Measurements from ENCODE around the gene FZD4. TPM values are rescaled to one million over a fixed set of nuclear protein-coding genes. Genes with fewer than 3 reads are reported as not detected.

Gene FZD4
- total RNA-seq, 1 experiment from 2014 or later = 0.35 TPM

- Mint-ChIP-seq H3K9me3 (ENCODE audit: unreplicated experiment) (no peaks in the 10 kb centered on the region), H3K36me3 (ENCODE audit: insufficient read depth, unreplicated experiment) (no peaks in the 10 kb centered on the region), H3K4me3 (ENCODE audit: unreplicated experiment) (no peak overlapping the region), H3K4me1 (ENCODE audit: insufficient read depth, unreplicated experiment) (peaks cover 13% of the 10 kb centered on the region), H3K27me3 (ENCODE audit: insufficient read depth, unreplicated experiment) (no peaks in the 10 kb centered on the region), H3K27ac (ENCODE audit: low read depth, unreplicated experiment) (no peak overlapping the region)
- ChIA-PET POLR2A (no interaction called here), CTCF (interaction anchor here (0.6 to 5.1 kb wide), 7 partner anchors 19 to 463 kb away, joined by 3 to 30 read pairs (median 4); no protein-coding TSS in a partner anchor)
- TF ChIP-seq CTCF (IDR thresholded peaks at IDR 0.05; ENCODE audit: unreplicated experiment) = no peak
- intact Hi-C loops (cut with micrococcal nuclease) = no loop called here
- no TSS peak for BruUV-seq (replicated peaks)
- DNase-seq (ENCODE audit: unreplicated experiment) = no peak
These were observed 2.9 kb upstream of the FZD4 start for GRCh38 chr11:86957976-86958646.

GRCh38 chr11:86956905-86957195 lies 1.7 kb upstream of the FZD4 start:
- Mint-ChIP-seq H3K27ac (ENCODE audit: low read depth, unreplicated experiment) (no peak overlapping the region), H3K4me3 (ENCODE audit: unreplicated experiment) (no peak overlapping the region), H3K9me3 (ENCODE audit: unreplicated experiment) (no peaks in the 10 kb centered on the region), H3K36me3 (ENCODE audit: insufficient read depth, unreplicated experiment) (no peaks in the 10 kb centered on the region), H3K27me3 (ENCODE audit: insufficient read depth, unreplicated experiment) (no peaks in the 10 kb centered on the region), H3K4me1 (ENCODE audit: insufficient read depth, unreplicated experiment) (peaks cover 13% of the 10 kb centered on the region)
- no TSS peak for BruUV-seq (replicated peaks)
- ChIA-PET POLR2A (interaction anchor here (1.0 to 1.9 kb wide), 3 partner anchors 12 to 1386 kb away, joined by 4 to 5 read pairs (median 4); no protein-coding TSS in a partner anchor), CTCF (interaction anchor here (0.5 to 5.1 kb wide), 11 partner anchors 11 to 1930 kb away, joined by 3 to 30 read pairs (median 3); no protein-coding TSS in a partner anchor)
- no peak for TF ChIP-seq CTCF (IDR thresholded peaks at IDR 0.05; ENCODE audit: unreplicated experiment)
- no peak for DNase-seq (ENCODE audit: unreplicated experiment)
- intact Hi-C loops (cut with micrococcal nuclease) = no loop called here

GRCh38 chr11:86955111-86955360 lies 159 bp downstream of the FZD4 start:
- POLR2A ChIA-PET = interaction anchor here (0.5 to 2.9 kb wide), 9 partner anchors 9 to 1050 kb away, joined by 3 to 15 read pairs (median 4); partner anchors contain the start of gene TMEM135
- no TSS peak for BruUV-seq (replicated peaks)
- peak; percentile 4 for DNase-seq (ENCODE audit: unreplicated experiment)
- H3K9me3 Mint-ChIP-seq (ENCODE audit: unreplicated experiment) = no peaks in the 10 kb centered on the region
- peaks cover 13% of the 10 kb centered on the region for H3K4me1 Mint-ChIP-seq (ENCODE audit: insufficient read depth, unreplicated experiment)
- peak overlapping the region; percentile 84 for H3K27ac Mint-ChIP-seq (ENCODE audit: low read depth, unreplicated experiment)
- no peaks in the 10 kb centered on the region for H3K36me3 Mint-ChIP-seq (ENCODE audit: insufficient read depth, unreplicated experiment)
- H3K4me3 Mint-ChIP-seq (ENCODE audit: unreplicated experiment) = peak overlapping the region; percentile 99
- CTCF ChIA-PET = interaction anchor here (0.6 to 5.1 kb wide), 17 partner anchors 9 to 1287 kb away, joined by 3 to 30 read pairs (median 3); no protein-coding TSS in a partner anchor
- no peaks in the 10 kb centered on the region for H3K27me3 Mint-ChIP-seq (ENCODE audit: insufficient read depth, unreplicated experiment)
- no peak for TF ChIP-seq CTCF (IDR thresholded peaks at IDR 0.05; ENCODE audit: unreplicated experiment)
- intact Hi-C loops (cut with micrococcal nuclease) = no loop called here

GRCh38 chr11:86954269-86955110 lies 705 bp downstream of the FZD4 start:
- H3K27me3 Mint-ChIP-seq (ENCODE audit: insufficient read depth, unreplicated experiment) = no peaks in the 10 kb centered on the region
- ChIA-PET CTCF (interaction anchor here (0.7 to 5.1 kb wide), 14 partner anchors 8 to 338 kb away, joined by 3 to 30 read pairs (median 4); no protein-coding TSS in a partner anchor), POLR2A (interaction anchor here (0.5 to 2.9 kb wide), 5 partner anchors 14 to 1051 kb away, joined by 3 to 15 read pairs (median 4); no protein-coding TSS in a partner anchor)
- peak overlapping the region; percentile 8 for H3K27ac Mint-ChIP-seq (ENCODE audit: low read depth, unreplicated experiment)
- H3K9me3 Mint-ChIP-seq (ENCODE audit: unreplicated experiment) = no peaks in the 10 kb centered on the region
- TF ChIP-seq CTCF (IDR thresholded peaks at IDR 0.05; ENCODE audit: unreplicated experiment) = no peak
- DNase-seq (ENCODE audit: unreplicated experiment) = peak; percentile 21
- BruUV-seq (replicated peaks) = no TSS peak
- H3K36me3 Mint-ChIP-seq (ENCODE audit: insufficient read depth, unreplicated experiment) = no peaks in the 10 kb centered on the region
- peak overlapping the region; percentile 99 for H3K4me3 Mint-ChIP-seq (ENCODE audit: unreplicated experiment)
- H3K4me1 Mint-ChIP-seq (ENCODE audit: insufficient read depth, unreplicated experiment) = peaks cover 13% of the 10 kb centered on the region
- intact Hi-C loops (cut with micrococcal nuclease) = no loop called here
